Stimulated activated memory B cell treated with anti-CD40 and anti-IgM and Interleukin-4, amounts not matched to agents 10 μg/mL and 1 μg/mL and 100 μg/mL, for 72 hours (primary cell): Measurements from ENCODE around the gene MAPK9.

Source experiments
- ATAC-seq: fragments of 150-1000 bp; cut with Tn5 transposase; 2 replicates; pipeline ENCODE4 v1.10.0; 2021
- H3K27ac Mint-ChIP-seq: one replicate; pipeline ENCODE4 v1.8.0; 2022; ENCODE audit warnings: mild to moderate bottlenecking, mixed read lengths
- H3K27me3 Mint-ChIP-seq: one replicate; pipeline ENCODE4 v1.8.0; 2022; ENCODE audit warnings: mixed read lengths
- H3K36me3 Mint-ChIP-seq: one replicate; pipeline ENCODE4 v1.8.0; 2022; ENCODE audit warnings: mixed read lengths
- H3K4me1 Mint-ChIP-seq: one replicate; pipeline ENCODE4 v1.8.0; 2022; ENCODE audit warnings: mixed read lengths
- H3K4me3 Mint-ChIP-seq: one replicate; pipeline ENCODE4 v1.8.0; 2022; ENCODE audit warnings: mild to moderate bottlenecking, moderate library complexity, mixed read lengths
- H3K9me3 Mint-ChIP-seq: one replicate; pipeline ENCODE4 v1.8.0; 2022; ENCODE audit warnings: mixed read lengths

MAPK9 gene

GRCh38 chr5:180290568-180291233 is 1.2 kb downstream of the MAPK9 start:
- H3K27ac Mint-ChIP-seq: peak overlapping the region; percentile 72
- no peaks in the 10 kb centered on the region for H3K9me3 Mint-ChIP-seq
- ATAC-seq: no peak
- peak overlapping the region; percentile 86 for H3K4me3 Mint-ChIP-seq
- H3K27me3 Mint-ChIP-seq: no peaks in the 10 kb centered on the region
- H3K4me1 Mint-ChIP-seq: peaks cover 52% of the 10 kb centered on the region
- H3K36me3 Mint-ChIP-seq: peaks cover 8% of the 10 kb centered on the region

GRCh38 chr5:180289966-180290365 is 1.9 kb downstream of the MAPK9 start:
- H3K27me3 Mint-ChIP-seq: no peaks in the 10 kb centered on the region
- H3K9me3 Mint-ChIP-seq: no peaks in the 10 kb centered on the region
- ATAC-seq: no peak
- H3K4me1 Mint-ChIP-seq: peaks cover 52% of the 10 kb centered on the region
- H3K4me3 Mint-ChIP-seq: no peak overlapping the region
- no peak overlapping the region for H3K27ac Mint-ChIP-seq
- H3K36me3 Mint-ChIP-seq: peaks cover 14% of the 10 kb centered on the region

- H3K4me1 Mint-ChIP-seq: peaks cover 54% of the 10 kb centered on the region
- no peak for ATAC-seq
- H3K27me3 Mint-ChIP-seq: no peaks in the 10 kb centered on the region
- H3K27ac Mint-ChIP-seq: no peak overlapping the region
- no peak overlapping the region for H3K4me3 Mint-ChIP-seq
- H3K9me3 Mint-ChIP-seq: no peaks in the 10 kb centered on the region
- peaks cover 20% of the 10 kb centered on the region for H3K36me3 Mint-ChIP-seq
Observed at GRCh38 chr5:180289433-180289832, 2.5 kb downstream of the MAPK9 start.

GRCh38 chr5:180287868-180288267 is 4.0 kb downstream of the MAPK9 start:
- H3K9me3 Mint-ChIP-seq: no peaks in the 10 kb centered on the region
- no peak overlapping the region for H3K27ac Mint-ChIP-seq
- peaks cover 38% of the 10 kb centered on the region for H3K4me1 Mint-ChIP-seq

GRCh38 chr5:180287404-180287803 is 4.5 kb downstream of the MAPK9 start:
- no peak for ATAC-seq
- H3K27ac Mint-ChIP-seq: no peak overlapping the region
- peaks cover 34% of the 10 kb centered on the region for H3K4me1 Mint-ChIP-seq
- no peaks in the 10 kb centered on the region for H3K9me3 Mint-ChIP-seq
- no peaks in the 10 kb centered on the region for H3K27me3 Mint-ChIP-seq
- peaks cover 39% of the 10 kb centered on the region for H3K36me3 Mint-ChIP-seq
- no peak overlapping the region for H3K4me3 Mint-ChIP-seq

More at GRCh38 chr5:180287868-180288267, 4.0 kb downstream of the MAPK9 start:
- ATAC-seq: no peak
- Mint-ChIP-seq H3K4me3 (no peak overlapping the region), H3K36me3 (peaks cover 34% of the 10 kb centered on the region), H3K27me3 (no peaks in the 10 kb centered on the region)

GRCh38 chr5:180284149-180284548 is 7.7 kb downstream of the MAPK9 start:
- no peak for ATAC-seq
- peaks cover 16% of the 10 kb centered on the region for H3K4me1 Mint-ChIP-seq
- peaks cover 2% of the 10 kb centered on the region for H3K9me3 Mint-ChIP-seq
- H3K27ac Mint-ChIP-seq: no peak overlapping the region
- H3K4me3 Mint-ChIP-seq: no peak overlapping the region
- no peaks in the 10 kb centered on the region for H3K27me3 Mint-ChIP-seq
- peaks cover 69% of the 10 kb centered on the region for H3K36me3 Mint-ChIP-seq

GRCh38 chr5:180283026-180283615 is 8.8 kb downstream of the MAPK9 start:
- Mint-ChIP-seq H3K4me1 (peaks cover 16% of the 10 kb centered on the region), H3K9me3 (peaks cover 2% of the 10 kb centered on the region), H3K4me3 (no peak overlapping the region), H3K27me3 (no peaks in the 10 kb centered on the region), H3K36me3 (peaks cover 80% of the 10 kb centered on the region), H3K27ac (no peak overlapping the region)
- ATAC-seq: no peak

GRCh38 chr5:180282281-180282680 is 9.6 kb downstream of the MAPK9 start:
- H3K27ac Mint-ChIP-seq: no peak overlapping the region
- H3K4me1 Mint-ChIP-seq: peaks cover 9% of the 10 kb centered on the region
- H3K4me3 Mint-ChIP-seq: no peak overlapping the region
- no peaks in the 10 kb centered on the region for H3K27me3 Mint-ChIP-seq
- no peak for ATAC-seq
- peaks cover 88% of the 10 kb centered on the region for H3K36me3 Mint-ChIP-seq
- peaks cover 4% of the 10 kb centered on the region for H3K9me3 Mint-ChIP-seq

- Mint-ChIP-seq H3K27me3 (no peaks in the 10 kb centered on the region), H3K9me3 (peaks cover 5% of the 10 kb centered on the region), H3K4me1 (peaks cover 8% of the 10 kb centered on the region), H3K36me3 (peaks cover 90% of the 10 kb centered on the region), H3K27ac (no peak overlapping the region), H3K4me3 (no peak overlapping the region)
- ATAC-seq: no peak
Observed at GRCh38 chr5:180281706-180282105, 10.2 kb downstream of the MAPK9 start.

- Mint-ChIP-seq H3K4me3 (no peak overlapping the region), H3K27ac (no peak overlapping the region), H3K4me1 (no peaks in the 10 kb centered on the region), H3K36me3 (peaks cover 91% of the 10 kb centered on the region), H3K27me3 (no peaks in the 10 kb centered on the region), H3K9me3 (peaks cover 33% of the 10 kb centered on the region)
- ATAC-seq: no peak
Observed at GRCh38 chr5:180274695-180275094, 17.2 kb downstream of the MAPK9 start.

GRCh38 chr5:180271221-180271620 is 20.7 kb downstream of the MAPK9 start:
- no peak for ATAC-seq
- Mint-ChIP-seq H3K4me1 (no peaks in the 10 kb centered on the region), H3K4me3 (no peak overlapping the region), H3K9me3 (peaks cover 28% of the 10 kb centered on the region), H3K36me3 (peaks cover 93% of the 10 kb centered on the region), H3K27ac (no peak overlapping the region), H3K27me3 (no peaks in the 10 kb centered on the region)

GRCh38 chr5:180259260-180259611 is 32.6 kb downstream of the MAPK9 start:
- Mint-ChIP-seq H3K9me3 (peaks cover 36% of the 10 kb centered on the region), H3K27ac (no peak overlapping the region), H3K4me1 (no peaks in the 10 kb centered on the region)

GRCh38 chr5:180253036-180253824 is 38.7 kb downstream of the MAPK9 start:
- Mint-ChIP-seq H3K4me3 (no peak overlapping the region), H3K27me3 (no peaks in the 10 kb centered on the region), H3K9me3 (peaks cover 42% of the 10 kb centered on the region), H3K36me3 (peaks cover 100% of the 10 kb centered on the region), H3K27ac (no peak overlapping the region), H3K4me1 (no peaks in the 10 kb centered on the region)
- no peak for ATAC-seq

More at GRCh38 chr5:180259260-180259611, 32.6 kb downstream of the MAPK9 start:
- Mint-ChIP-seq H3K27me3 (no peaks in the 10 kb centered on the region), H3K36me3 (peaks cover 99% of the 10 kb centered on the region), H3K4me3 (no peak overlapping the region)
- ATAC-seq: no peak

- no peak for ATAC-seq
- no peaks in the 10 kb centered on the region for H3K27me3 Mint-ChIP-seq
- no peaks in the 10 kb centered on the region for H3K4me1 Mint-ChIP-seq
- H3K36me3 Mint-ChIP-seq: peaks cover 100% of the 10 kb centered on the region
- no peak overlapping the region for H3K4me3 Mint-ChIP-seq
- peaks cover 32% of the 10 kb centered on the region for H3K9me3 Mint-ChIP-seq
- H3K27ac Mint-ChIP-seq: no peak overlapping the region
Observed at GRCh38 chr5:180251887-180252286, 40.0 kb downstream of the MAPK9 start.

- no peaks in the 10 kb centered on the region for H3K4me1 Mint-ChIP-seq
- no peak overlapping the region for H3K4me3 Mint-ChIP-seq
- H3K36me3 Mint-ChIP-seq: peaks cover 100% of the 10 kb centered on the region
- H3K9me3 Mint-ChIP-seq: peaks cover 34% of the 10 kb centered on the region
- no peak for ATAC-seq
- H3K27ac Mint-ChIP-seq: no peak overlapping the region
- no peaks in the 10 kb centered on the region for H3K27me3 Mint-ChIP-seq
Observed at GRCh38 chr5:180251141-180251540, 40.7 kb downstream of the MAPK9 start.

- no peaks in the 10 kb centered on the region for H3K27me3 Mint-ChIP-seq
- H3K4me1 Mint-ChIP-seq: no peaks in the 10 kb centered on the region
- peaks cover 96% of the 10 kb centered on the region for H3K36me3 Mint-ChIP-seq
- no peak overlapping the region for H3K4me3 Mint-ChIP-seq
- no peak for ATAC-seq
- H3K27ac Mint-ChIP-seq: no peak overlapping the region
- H3K9me3 Mint-ChIP-seq: peaks cover 31% of the 10 kb centered on the region
Observed at GRCh38 chr5:180250329-180250728, 41.6 kb downstream of the MAPK9 start.
